HepG2 (cell line): ENCODE results near the gene SAPCD1. TPM values are rescaled to one million over a fixed set of nuclear protein-coding genes. Genes with fewer than 3 reads are reported as not detected.
A peak's percentile ranks its signal among the peaks of the same experiment; 100 is the strongest.

Source experiments
- ASH2L ChIP-seq: fragments of 300-600, 200-600 bp; sonication (generic); IDR thresholded peaks from 2 replicates; pipeline ENCODE4 v1.7.0; 2017; ENCODE audit warnings: low read depth, mild to moderate bottlenecking, moderate library complexity, mixed read lengths, low read length; ENCODE audit not compliant: insufficient read length
- CHD4 ChIP-seq: fragments of 200-600 bp; sonication (generic); IDR thresholded peaks from 2 replicates; pipeline ENCODE4 v1.7.0; 2017; ENCODE audit warnings: mild to moderate bottlenecking, low read length, borderline replicate concordance
- CREB1 ChIP-seq, 2 experiments: fragments of 450-650 bp in 1 of 2; IDR thresholded peaks; 2 replicates each; pipeline ENCODE4 v1.6.1; 2016 to 2017; ENCODE audit warnings: control low read depth in 1 of 2, mild to moderate bottlenecking in 1 of 2, missing compliant biosample characterization in 1 of 2, missing genetic modification characterization in 1 of 2
- RBM22 ChIP-seq: fragments of 200-400 bp; formaldehyde crosslinking; optimal IDR thresholded peaks from 2 replicates; pipeline ENCODE3; 2017; ENCODE audit warnings: mild to moderate bottlenecking, low read length, moderate library complexity
- ZBTB7A ChIP-seq: sonication (generic); formaldehyde crosslinking; IDR thresholded peaks from 2 replicates; pipeline ENCODE4 v1.8.0; 2022; ENCODE audit warnings: mild to moderate bottlenecking, missing genetic modification reagents
- ZFP1 ChIP-seq: IDR thresholded peaks from 2 replicates; pipeline ENCODE4 v1.6.1; 2016
- ZNF12 ChIP-seq: sonication (generic); formaldehyde crosslinking; IDR thresholded peaks from 2 replicates; pipeline ENCODE4 v1.5.0; 2020; ENCODE audit warnings: missing genetic modification reagents
- ZNF383 ChIP-seq: sonication (generic); formaldehyde crosslinking; IDR thresholded peaks from 2 replicates; pipeline ENCODE4 v1.4.0; 2020; ENCODE audit warnings: missing genetic modification reagents, mild to moderate bottlenecking, borderline replicate concordance
- ZNF615 ChIP-seq: sonication (generic); formaldehyde crosslinking; IDR thresholded peaks from 2 replicates; pipeline ENCODE4 v1.5.0; 2020; ENCODE audit warnings: mild to moderate bottlenecking, missing genetic modification reagents, borderline replicate concordance
- ZNF703 ChIP-seq: sonication (generic); formaldehyde crosslinking; IDR thresholded peaks from 2 replicates; pipeline ENCODE4 v1.5.1; 2020; ENCODE audit warnings: missing genetic modification reagents, mild to moderate bottlenecking, moderate library complexity, borderline replicate concordance
- polyA plus RNA-seq, 8 experiments: library from polyadenylated mRNA; depleted of rRNA in 3 of 8; stranded (reverse) in 7 of 8; unstranded in 1 of 8; fragments of >200 nt; fragmentation: Illumina TruSeq in 4 of 8; extraction: Trizol in 4 of 8; gene quantifications; 2 replicates each; pipeline versions ENCODE4 v1.2.1 to v1.2.3, GENCODE V29; 2011 to 2016; ENCODE audit warnings: low read depth in 4 of 8, missing spikeins in 1 of 8, mixed read lengths in 1 of 8; ENCODE audit not compliant: insufficient read depth in 1 of 8
- total RNA-seq, 5 experiments: library from RNA; depleted of rRNA; stranded (reverse); fragments of >200 nt; fragmentation: Illumina TruSeq; extraction: Trizol; gene quantifications; 2 replicates each; pipeline ENCODE4 v1.2.3, GENCODE V29; 2016; ENCODE audit warnings: low read depth in 1 of 5
- TF ChIP-seq, protein P1 (sequence below): sonication (generic); formaldehyde crosslinking; IDR thresholded peaks from 2 replicates; pipeline ENCODE4 v1.8.0; 2022; ENCODE audit warnings: mild to moderate bottlenecking, missing genetic modification reagents, moderate library complexity
- TF ChIP-seq, protein P2 (sequence below): sonication (generic); formaldehyde crosslinking; IDR thresholded peaks from 2 replicates; pipeline ENCODE4 v1.8.1; 2023; ENCODE audit warnings: mild to moderate bottlenecking, inconsistent platforms, moderate library complexity, missing genetic modification reagents, borderline replicate concordance
- TF ChIP-seq, protein P3 (sequence below): sonication (generic); formaldehyde crosslinking; IDR thresholded peaks from 2 replicates; pipeline ENCODE4 v1.4.0; 2020; ENCODE audit warnings: missing genetic modification reagents
- TF ChIP-seq, protein P4 (sequence below): sonication (generic); formaldehyde crosslinking; IDR thresholded peaks from 2 replicates; pipeline ENCODE4 v1.5.0; 2020; ENCODE audit warnings: mild to moderate bottlenecking, missing genetic modification reagents
- TF ChIP-seq, protein P5 (sequence below): sonication (generic); formaldehyde crosslinking; IDR thresholded peaks from 2 replicates; pipeline ENCODE4 v1.8.0; 2022; ENCODE audit warnings: missing genetic modification reagents, mild to moderate bottlenecking, moderate library complexity, borderline replicate concordance

The SAPCD1 gene
- total and polyA plus RNA-seq, 2 of the 13 experiments (the other 11 are each of a cell fraction or from before 2014, with no cell fraction given), result 2.5 to 3.9 TPM

DNA sequence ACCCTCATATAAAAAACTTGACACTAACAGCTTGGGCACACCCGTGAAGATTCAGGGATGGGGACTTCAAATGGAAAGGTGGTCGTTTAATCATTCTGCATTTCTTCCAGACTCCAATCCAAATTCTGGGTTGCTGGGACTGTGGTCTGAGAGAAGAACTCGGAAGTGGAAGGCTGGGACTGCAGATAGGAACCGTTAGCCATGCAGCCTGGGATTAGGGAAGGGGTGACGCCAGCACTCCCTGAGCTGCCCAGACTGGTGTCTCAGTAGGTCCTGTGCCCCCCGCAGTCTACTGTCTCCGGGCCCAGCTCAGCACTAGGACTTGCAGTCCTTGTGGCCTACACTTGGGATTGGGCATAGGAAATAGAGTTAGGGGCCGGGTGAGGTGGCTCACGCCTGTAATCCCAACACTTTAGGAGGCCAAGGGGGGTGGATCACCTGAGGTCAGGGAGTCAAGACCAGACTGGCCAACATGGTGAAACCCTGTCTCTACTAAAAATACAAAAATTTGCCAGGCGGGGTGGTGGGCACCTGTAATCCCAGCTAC is 25.6 kb upstream of the SAPCD1 start (continued):
- TF ChIP-seq ZNF12, result peak; percentile 34; the same call in 1 of the 2 replicates
- peak; percentile 20 for TF ChIP-seq ASH2L
- TF ChIP-seq RBM22, result peak; percentile 46
- TF ChIP-seq, protein P1, sequence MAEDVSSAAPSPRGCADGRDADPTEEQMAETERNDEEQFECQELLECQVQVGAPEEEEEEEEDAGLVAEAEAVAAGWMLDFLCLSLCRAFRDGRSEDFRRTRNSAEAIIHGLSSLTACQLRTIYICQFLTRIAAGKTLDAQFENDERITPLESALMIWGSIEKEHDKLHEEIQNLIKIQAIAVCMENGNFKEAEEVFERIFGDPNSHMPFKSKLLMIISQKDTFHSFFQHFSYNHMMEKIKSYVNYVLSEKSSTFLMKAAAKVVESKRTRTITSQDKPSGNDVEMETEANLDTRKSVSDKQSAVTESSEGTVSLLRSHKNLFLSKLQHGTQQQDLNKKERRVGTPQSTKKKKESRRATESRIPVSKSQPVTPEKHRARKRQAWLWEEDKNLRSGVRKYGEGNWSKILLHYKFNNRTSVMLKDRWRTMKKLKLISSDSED, result 0 out of 2 replicates have a peak, but pooled peaks have one; percentile 24
- TF ChIP-seq, protein P2, sequence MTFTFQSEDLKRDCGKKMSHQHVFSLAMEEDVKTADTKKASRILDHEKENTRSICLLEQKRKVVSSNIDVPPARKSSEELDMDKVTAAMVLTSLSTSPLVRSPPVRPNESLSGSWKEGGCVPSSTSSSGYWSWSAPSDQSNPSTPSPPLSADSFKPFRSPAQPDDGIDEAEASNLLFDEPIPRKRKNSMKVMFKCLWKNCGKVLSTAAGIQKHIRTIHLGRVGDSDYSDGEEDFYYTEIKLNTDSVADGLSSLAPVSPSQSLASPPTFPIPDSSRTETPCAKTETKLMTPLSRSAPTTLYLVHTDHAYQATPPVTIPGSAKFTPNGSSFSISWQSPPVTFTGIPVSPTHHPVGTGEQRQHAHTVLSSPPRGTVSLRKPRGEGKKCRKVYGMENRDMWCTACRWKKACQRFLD (CRISPR knock-in tag), result 0 out of 2 replicates have a peak, but pooled peaks have one; percentile 54
- TF ChIP-seq, protein P3, sequence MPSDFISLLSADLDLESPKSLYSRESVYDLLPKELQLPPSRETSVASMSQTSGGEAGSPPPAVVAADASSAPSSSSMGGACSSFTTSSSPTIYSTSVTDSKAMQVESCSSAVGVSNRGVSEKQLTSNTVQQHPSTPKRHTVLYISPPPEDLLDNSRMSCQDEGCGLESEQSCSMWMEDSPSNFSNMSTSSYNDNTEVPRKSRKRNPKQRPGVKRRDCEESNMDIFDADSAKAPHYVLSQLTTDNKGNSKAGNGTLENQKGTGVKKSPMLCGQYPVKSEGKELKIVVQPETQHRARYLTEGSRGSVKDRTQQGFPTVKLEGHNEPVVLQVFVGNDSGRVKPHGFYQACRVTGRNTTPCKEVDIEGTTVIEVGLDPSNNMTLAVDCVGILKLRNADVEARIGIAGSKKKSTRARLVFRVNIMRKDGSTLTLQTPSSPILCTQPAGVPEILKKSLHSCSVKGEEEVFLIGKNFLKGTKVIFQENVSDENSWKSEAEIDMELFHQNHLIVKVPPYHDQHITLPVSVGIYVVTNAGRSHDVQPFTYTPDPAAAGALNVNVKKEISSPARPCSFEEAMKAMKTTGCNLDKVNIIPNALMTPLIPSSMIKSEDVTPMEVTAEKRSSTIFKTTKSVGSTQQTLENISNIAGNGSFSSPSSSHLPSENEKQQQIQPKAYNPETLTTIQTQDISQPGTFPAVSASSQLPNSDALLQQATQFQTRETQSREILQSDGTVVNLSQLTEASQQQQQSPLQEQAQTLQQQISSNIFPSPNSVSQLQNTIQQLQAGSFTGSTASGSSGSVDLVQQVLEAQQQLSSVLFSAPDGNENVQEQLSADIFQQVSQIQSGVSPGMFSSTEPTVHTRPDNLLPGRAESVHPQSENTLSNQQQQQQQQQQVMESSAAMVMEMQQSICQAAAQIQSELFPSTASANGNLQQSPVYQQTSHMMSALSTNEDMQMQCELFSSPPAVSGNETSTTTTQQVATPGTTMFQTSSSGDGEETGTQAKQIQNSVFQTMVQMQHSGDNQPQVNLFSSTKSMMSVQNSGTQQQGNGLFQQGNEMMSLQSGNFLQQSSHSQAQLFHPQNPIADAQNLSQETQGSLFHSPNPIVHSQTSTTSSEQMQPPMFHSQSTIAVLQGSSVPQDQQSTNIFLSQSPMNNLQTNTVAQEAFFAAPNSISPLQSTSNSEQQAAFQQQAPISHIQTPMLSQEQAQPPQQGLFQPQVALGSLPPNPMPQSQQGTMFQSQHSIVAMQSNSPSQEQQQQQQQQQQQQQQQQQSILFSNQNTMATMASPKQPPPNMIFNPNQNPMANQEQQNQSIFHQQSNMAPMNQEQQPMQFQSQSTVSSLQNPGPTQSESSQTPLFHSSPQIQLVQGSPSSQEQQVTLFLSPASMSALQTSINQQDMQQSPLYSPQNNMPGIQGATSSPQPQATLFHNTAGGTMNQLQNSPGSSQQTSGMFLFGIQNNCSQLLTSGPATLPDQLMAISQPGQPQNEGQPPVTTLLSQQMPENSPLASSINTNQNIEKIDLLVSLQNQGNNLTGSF (CRISPR knock-in tag), result 0 out of 2 replicates have a peak, but pooled peaks have one; percentile 4
- 0 out of 2 replicates have a peak, but pooled peaks have one; percentile 11 for TF ChIP-seq ZFP1 (CRISPR knock-in tag)
- peak; percentile 47; the same call in 1 of the 2 replicates for TF ChIP-seq ZNF615 (CRISPR knock-in tag)
- TF ChIP-seq CREB1 (IDR thresholded peaks at IDR 0.05), result no peak
- TF ChIP-seq CREB1 (CRISPR knock-in tag; IDR thresholded peaks at IDR 0.05), result peak; percentile 4; the same call in 1 of the 2 replicates
- TF ChIP-seq ZNF703 (CRISPR knock-in tag), result no peak
- TF ChIP-seq ZBTB7A (CRISPR knock-in tag), result peak; percentile 60; the same call in 1 of the 2 replicates
- no peak for TF ChIP-seq ZNF383 (CRISPR knock-in tag)
- TF ChIP-seq, protein P4, sequence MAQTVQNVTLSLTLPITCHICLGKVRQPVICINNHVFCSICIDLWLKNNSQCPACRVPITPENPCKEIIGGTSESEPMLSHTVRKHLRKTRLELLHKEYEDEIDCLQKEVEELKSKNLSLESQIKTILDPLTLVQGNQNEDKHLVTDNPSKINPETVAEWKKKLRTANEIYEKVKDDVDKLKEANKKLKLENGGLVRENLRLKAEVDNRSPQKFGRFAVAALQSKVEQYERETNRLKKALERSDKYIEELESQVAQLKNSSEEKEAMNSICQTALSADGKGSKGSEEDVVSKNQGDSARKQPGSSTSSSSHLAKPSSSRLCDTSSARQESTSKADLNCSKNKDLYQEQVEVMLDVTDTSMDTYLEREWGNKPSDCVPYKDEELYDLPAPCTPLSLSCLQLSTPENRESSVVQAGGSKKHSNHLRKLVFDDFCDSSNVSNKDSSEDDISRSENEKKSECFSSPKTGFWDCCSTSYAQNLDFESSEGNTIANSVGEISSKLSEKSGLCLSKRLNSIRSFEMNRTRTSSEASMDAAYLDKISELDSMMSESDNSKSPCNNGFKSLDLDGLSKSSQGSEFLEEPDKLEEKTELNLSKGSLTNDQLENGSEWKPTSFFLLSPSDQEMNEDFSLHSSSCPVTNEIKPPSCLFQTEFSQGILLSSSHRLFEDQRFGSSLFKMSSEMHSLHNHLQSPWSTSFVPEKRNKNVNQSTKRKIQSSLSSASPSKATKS (CRISPR knock-in tag), result 0 out of 2 replicates have a peak, but pooled peaks have one; percentile 56
- TF ChIP-seq CHD4, result peak; percentile 65; the same call in 1 of the 2 replicates
- TF ChIP-seq, protein P5, sequence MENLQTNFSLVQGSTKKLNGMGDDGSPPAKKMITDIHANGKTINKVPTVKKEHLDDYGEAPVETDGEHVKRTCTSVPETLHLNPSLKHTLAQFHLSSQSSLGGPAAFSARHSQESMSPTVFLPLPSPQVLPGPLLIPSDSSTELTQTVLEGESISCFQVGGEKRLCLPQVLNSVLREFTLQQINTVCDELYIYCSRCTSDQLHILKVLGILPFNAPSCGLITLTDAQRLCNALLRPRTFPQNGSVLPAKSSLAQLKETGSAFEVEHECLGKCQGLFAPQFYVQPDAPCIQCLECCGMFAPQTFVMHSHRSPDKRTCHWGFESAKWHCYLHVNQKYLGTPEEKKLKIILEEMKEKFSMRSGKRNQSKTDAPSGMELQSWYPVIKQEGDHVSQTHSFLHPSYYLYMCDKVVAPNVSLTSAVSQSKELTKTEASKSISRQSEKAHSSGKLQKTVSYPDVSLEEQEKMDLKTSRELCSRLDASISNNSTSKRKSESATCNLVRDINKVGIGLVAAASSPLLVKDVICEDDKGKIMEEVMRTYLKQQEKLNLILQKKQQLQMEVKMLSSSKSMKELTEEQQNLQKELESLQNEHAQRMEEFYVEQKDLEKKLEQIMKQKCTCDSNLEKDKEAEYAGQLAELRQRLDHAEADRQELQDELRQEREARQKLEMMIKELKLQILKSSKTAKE (CRISPR knock-in tag), result no peak; the same call in 1 of the 2 replicates
